Glomerular endothelial cell (primary cell): Measurements from ENCODE around the gene RBKS. TPM values are rescaled to one million over a fixed set of nuclear protein-coding genes. Genes with fewer than 3 reads are reported as not detected.
A peak's percentile ranks its signal among the peaks of the same experiment; 100 is the strongest.

Experiments used
- DNase-seq: peaks from one replicate; pipeline ENCODE4 v3.0.0-alpha.2; 2011; ENCODE audit warnings: low read depth, low spot score; ENCODE audit errors: extremely low read depth
- total RNA-seq: library from RNA; depleted of rRNA; stranded (reverse); fragments of >200 nt; gene quantifications from 2 replicates; pipeline ENCODE4 v1.2.3, GENCODE V29; 2015

Gene RBKS
- total RNA-seq, 1 donor from 2014 or later, result 1.6 TPM

DNA sequence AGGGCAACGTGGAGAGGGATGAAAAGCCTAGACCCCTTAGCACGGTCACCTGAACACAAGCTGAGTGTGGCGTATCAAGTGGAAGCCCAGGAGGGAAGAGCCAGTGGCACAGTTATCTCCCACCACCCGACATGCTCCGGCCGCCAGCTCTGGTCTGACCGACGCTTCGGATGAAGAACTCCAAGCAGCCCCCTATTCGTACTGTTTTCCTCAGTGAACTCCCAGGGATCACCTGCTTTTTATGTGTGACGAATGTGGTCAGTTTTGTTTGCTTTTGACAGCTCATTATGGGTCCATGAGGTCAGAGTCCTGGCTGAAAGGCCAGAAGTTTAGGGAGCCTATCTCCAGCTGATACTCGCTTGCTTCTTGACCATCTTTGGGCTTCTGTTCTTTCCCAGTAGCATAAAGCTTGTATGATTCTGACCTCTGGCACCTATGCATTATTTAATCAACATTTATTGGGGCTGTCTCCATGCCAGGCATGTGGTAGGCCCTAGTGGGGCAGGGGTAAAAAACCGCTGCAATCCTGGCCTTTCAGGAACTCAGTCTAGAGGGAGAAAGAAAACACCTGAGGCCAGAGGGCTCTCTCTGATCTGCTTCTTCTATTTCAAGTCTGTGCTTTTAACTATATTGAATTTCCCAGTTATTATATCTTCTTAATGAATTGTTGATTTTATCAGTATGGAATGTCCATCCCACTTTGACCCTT lies 151.7 kb downstream of the RBKS start:
- DNase-seq, result no peak

- peak; percentile 61 for DNase-seq
Observed at GRCh38 chr2:27737676-27738348, 152.4 kb downstream of the RBKS start.

DNA sequence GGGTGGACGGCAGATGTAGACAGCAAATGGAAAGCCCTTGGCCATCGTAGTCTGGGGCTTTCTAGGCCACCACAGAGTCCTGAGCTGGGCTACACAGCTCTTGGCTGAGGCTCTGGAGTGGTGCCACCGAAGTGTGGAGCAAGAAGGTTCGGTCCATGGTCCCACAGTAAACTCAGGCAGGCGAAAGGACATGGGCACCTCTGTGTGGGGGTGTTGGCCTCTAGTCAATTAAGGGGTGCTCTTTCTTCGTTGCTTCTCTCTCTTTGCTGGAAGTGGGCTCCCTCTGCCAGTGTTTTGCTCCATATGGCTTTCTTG lies 153.3 kb downstream of the RBKS start:
- no peak for DNase-seq

GRCh38 chr2:27736031-27736889 lies 153.9 kb downstream of the RBKS start:
- no peak for DNase-seq

DNA sequence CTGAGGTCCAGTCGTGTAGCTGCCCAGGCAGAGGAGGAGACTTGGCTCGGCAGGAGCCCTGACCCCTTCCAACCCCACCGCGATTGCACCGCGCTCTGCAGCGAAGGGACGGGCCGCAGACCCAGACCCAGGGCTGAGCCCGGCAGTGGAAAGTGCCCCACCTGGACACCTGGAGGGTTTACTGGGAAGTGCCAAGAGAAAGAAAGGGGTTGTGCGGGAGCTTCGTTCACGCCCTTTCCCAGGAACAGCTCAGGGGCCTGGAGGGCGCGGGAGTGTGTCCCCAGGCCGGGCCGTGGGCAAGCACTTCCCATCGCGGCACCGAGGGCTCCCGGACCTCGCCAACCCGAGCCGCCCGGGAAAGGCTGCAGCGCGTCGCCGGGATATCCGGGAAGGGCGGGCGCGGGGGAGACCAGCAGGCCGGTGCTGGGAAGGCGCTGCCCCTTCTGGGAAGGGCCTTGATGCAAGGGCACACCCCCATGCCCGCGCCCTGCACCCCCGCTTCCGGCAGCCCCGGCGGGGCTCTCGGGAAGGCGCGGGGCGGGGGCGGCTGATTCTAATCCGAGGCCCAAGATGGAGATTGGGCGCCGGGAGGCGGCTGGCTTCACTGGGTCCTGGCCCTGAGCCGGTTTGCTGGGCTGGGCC lies 154.8 kb downstream of the RBKS start:
- DNase-seq, result no peak

DNA sequence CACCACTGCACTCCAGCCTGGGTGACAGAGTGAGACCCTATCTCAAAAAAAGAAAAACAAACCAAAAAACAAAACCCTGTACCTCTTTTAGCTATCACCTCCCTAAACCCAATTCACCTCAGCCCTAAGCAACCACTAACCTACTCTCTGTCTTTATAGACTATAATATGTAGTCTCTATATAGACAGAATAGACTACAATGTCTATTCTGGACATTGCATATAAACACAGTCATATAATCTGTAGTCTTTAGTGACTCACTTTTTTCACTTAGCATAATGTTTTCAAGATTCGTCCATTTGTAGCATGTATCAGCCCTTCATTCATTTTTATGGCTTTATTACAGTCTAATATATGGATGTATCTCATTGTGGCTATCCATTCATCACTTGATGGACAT lies 155.9 kb downstream of the RBKS start:
- no peak for DNase-seq

Other genes starting within 250 kb of the RBKS start
- 13.9 and 20.7 TPM in 2 replicates for gene SUPT7L, start 226.8 kb downstream of the RBKS start, total RNA-seq
- gene SLC4A1AP, start 226.5 kb downstream of the RBKS start, total RNA-seq, result 18.1 and 26.4 TPM in 2 replicates
- 140 and 142 TPM in 2 replicates for gene MRPL33, start 118.7 kb downstream of the RBKS start, total RNA-seq
- gene BABAM2, start 342 bp upstream of the RBKS start, total RNA-seq, result 30.5 and 38.4 TPM in 2 replicates